ENCODE measurements around the gene SLC5A9. TPM values are rescaled to one million over a fixed set of nuclear protein-coding genes. Genes with fewer than 3 reads are reported as not detected.

Gene SLC5A9
- total RNA-seq, 1 donor from 2014 or later, result not detected

DNA sequence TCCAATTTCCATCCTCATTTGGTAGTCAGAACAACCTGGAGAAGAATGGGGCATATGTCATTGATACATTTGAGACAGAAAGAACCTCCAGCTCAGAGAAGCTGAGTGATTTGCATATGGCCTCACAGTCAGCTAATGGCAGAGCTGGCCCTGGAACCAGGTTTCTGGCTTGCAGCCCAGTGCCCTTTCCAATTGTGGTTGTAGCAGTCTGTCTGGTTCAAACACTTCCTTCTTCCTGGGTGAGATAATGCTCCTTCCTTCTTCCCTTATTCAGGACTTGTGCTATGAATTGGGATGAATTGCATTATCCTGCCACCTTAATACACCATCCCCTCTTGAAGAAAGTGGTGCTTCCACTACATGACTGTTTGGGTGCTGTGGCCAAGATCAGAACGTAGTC, 24.2 kb downstream of the SLC5A9 start:
- no peak overlapping the region for H3K4me3 ChIP-seq (ENCODE audit: low read depth, low read length)
- DNase-seq (ENCODE audit: low read depth), result no peak

DNA sequence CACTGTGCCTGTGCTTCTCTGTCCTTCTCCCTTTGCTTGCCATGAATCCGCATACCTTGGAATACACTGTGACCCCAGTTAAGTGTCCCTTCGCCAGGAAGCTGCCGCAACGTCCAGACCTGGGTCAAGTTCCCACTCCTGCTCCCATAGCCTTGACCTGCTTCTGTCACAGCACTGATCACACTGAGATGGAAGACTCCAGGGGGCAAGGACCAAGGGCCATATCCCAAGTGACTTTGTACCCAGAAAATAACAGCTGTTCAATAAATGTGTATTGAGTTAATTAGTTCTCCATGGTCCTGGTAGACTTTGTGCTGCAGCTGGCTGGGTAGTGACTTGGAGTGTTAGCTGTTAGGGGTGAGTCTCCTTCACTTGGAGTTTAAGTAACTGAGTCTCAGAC, 25.8 kb downstream of the SLC5A9 start:
- no peaks in the 10 kb centered on the region for H3K36me3 ChIP-seq (ENCODE audit: control insufficient read depth, insufficient read depth, low read length)
- H3K27me3 ChIP-seq (ENCODE audit: control insufficient read depth, insufficient read depth, low read length), result peaks cover 2% of the 10 kb centered on the region
- no peak for DNase-seq (ENCODE audit: low read depth)
- H3K4me3 ChIP-seq (ENCODE audit: low read depth, low read length), result no peak overlapping the region
- TF ChIP-seq, protein P1, sequence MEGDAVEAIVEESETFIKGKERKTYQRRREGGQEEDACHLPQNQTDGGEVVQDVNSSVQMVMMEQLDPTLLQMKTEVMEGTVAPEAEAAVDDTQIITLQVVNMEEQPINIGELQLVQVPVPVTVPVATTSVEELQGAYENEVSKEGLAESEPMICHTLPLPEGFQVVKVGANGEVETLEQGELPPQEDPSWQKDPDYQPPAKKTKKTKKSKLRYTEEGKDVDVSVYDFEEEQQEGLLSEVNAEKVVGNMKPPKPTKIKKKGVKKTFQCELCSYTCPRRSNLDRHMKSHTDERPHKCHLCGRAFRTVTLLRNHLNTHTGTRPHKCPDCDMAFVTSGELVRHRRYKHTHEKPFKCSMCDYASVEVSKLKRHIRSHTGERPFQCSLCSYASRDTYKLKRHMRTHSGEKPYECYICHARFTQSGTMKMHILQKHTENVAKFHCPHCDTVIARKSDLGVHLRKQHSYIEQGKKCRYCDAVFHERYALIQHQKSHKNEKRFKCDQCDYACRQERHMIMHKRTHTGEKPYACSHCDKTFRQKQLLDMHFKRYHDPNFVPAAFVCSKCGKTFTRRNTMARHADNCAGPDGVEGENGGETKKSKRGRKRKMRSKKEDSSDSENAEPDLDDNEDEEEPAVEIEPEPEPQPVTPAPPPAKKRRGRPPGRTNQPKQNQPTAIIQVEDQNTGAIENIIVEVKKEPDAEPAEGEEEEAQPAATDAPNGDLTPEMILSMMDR (IDR thresholded peaks at IDR 0.05; ENCODE audit: insufficient read depth, low read length, poor library complexity, severe bottlenecking), result no peak

More for the DNA sequence above, 24.2 kb downstream of the SLC5A9 start:
- peaks cover 2% of the 10 kb centered on the region for H3K27me3 ChIP-seq (ENCODE audit: control insufficient read depth, insufficient read depth, low read length)
- H3K36me3 ChIP-seq (ENCODE audit: control insufficient read depth, insufficient read depth, low read length), result no peaks in the 10 kb centered on the region
- TF ChIP-seq, protein P1 (IDR thresholded peaks at IDR 0.05; ENCODE audit: insufficient read depth, low read length, poor library complexity, severe bottlenecking), result no peak

DNA sequence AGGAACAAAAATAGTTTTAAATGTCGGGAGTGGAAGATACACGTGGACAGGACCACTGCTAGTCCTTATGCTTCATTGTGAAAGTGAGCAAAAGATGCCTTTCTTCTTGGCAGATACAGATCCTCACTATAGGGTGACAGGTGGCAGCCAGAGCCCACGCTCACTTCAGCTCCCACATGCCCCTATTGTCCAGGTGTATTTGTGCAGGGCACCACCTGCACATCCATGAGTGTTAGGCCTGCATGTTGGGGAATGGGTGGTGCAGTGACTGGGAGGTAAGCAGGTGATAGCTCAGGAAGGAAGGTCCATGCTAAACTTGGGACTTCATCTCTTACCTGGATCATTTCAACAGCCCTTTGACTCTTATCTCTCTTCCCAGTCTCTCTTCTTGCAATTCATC, 27.4 kb downstream of the SLC5A9 start:
- Histone ChIP-seq H3K36me3 (ENCODE audit: control insufficient read depth, insufficient read depth, low read length) (no peaks in the 10 kb centered on the region), H3K4me3 (ENCODE audit: low read depth, low read length) (no peak overlapping the region), H3K27me3 (ENCODE audit: control insufficient read depth, insufficient read depth, low read length) (peaks cover 2% of the 10 kb centered on the region)
- TF ChIP-seq, protein P1 (IDR thresholded peaks at IDR 0.05; ENCODE audit: insufficient read depth, low read length, poor library complexity, severe bottlenecking), result no peak
- no peak for DNase-seq (ENCODE audit: low read depth)

DNA sequence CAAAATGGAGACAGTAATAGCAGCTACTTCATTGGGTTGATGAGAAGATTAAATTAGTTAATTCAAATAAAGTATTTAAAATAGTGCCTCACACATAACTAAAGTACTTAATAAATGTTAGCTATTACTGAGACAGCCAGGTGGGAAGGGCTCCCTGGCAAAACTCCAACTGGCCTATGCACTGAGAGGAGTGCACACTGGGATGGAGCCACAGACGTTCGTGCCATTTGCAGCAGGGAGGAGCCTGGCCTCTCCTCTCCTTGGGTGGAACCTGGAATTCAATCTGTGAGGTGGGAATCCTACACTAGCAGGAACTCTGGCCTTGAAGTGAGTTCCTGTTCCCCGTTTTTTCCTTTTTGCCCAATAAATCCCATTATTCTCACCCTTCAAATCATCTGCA, 28.1 kb downstream of the SLC5A9 start:
- DNase-seq (ENCODE audit: low read depth), result no peak
- Histone ChIP-seq H3K27me3 (ENCODE audit: control insufficient read depth, insufficient read depth, low read length) (peaks cover 2% of the 10 kb centered on the region), H3K36me3 (ENCODE audit: control insufficient read depth, insufficient read depth, low read length) (no peaks in the 10 kb centered on the region), H3K4me3 (ENCODE audit: low read depth, low read length) (no peak overlapping the region)
- TF ChIP-seq, protein P1 (IDR thresholded peaks at IDR 0.05; ENCODE audit: insufficient read depth, low read length, poor library complexity, severe bottlenecking), result no peak

DNA sequence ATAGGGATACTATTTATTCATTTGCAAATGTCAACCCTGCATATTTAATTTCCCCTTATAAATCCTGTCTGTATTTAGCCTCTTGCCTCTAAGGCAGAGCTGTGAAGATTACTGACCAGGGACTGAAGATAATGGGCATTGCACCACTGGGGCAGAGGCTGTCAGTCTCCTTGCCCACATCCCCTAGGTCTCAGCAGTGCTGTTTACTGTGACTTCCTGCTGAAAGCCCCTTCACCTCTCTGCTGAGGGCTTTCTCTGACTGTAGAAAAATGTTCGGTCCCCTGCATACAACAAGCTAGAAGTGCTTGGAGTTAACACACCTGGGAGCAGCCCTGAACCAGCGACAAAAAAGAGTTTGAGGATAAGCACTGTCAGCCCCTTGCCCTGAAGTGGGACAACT, 28.8 kb downstream of the SLC5A9 start:
- Histone ChIP-seq H3K27me3 (ENCODE audit: control insufficient read depth, insufficient read depth, low read length) (peaks cover 2% of the 10 kb centered on the region), H3K36me3 (ENCODE audit: control insufficient read depth, insufficient read depth, low read length) (no peaks in the 10 kb centered on the region), H3K4me3 (ENCODE audit: low read depth, low read length) (no peak overlapping the region)
- no peak for DNase-seq (ENCODE audit: low read depth)
- TF ChIP-seq, protein P1 (IDR thresholded peaks at IDR 0.05; ENCODE audit: insufficient read depth, low read length, poor library complexity, severe bottlenecking), result no peak

DNA sequence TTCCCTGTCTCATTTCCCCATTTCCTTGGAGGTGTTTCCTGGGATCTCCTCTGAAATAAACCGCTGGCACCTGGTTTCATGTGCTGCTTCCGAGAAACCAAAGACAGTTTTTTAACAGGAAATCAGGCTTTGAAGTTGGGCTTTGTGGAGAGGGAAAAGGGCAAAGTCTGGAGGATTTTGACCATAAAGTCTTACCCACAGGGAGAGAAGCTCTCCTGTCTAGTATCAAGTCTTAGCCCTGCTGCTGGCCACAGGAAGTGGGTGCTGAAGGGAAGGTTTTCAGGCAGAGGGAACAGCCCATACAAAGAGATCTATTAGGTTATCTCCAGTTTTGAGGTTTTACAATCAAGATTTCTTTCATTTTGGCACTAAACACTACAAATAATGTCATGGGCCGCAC, 29.3 kb downstream of the SLC5A9 start:
- DNase-seq (ENCODE audit: low read depth), result no peak

More for the DNA sequence above, 29.3 kb downstream of the SLC5A9 start:
- Histone ChIP-seq H3K4me3 (ENCODE audit: low read depth, low read length) (no peak overlapping the region), H3K27me3 (ENCODE audit: control insufficient read depth, insufficient read depth, low read length) (peaks cover 2% of the 10 kb centered on the region), H3K36me3 (ENCODE audit: control insufficient read depth, insufficient read depth, low read length) (no peaks in the 10 kb centered on the region)
- TF ChIP-seq, protein P1 (IDR thresholded peaks at IDR 0.05; ENCODE audit: insufficient read depth, low read length, poor library complexity, severe bottlenecking), result no peak

All from kidney epithelial cell (primary cell).